H9 (cell line): ENCODE results near the gene CADPS2. TPM values are rescaled to one million over a fixed set of nuclear protein-coding genes. Genes with fewer than 3 reads are reported as not detected.

ENCODE experiments used
- DNase-seq: peaks from one replicate; pipeline ENCODE4 v3.0.0-alpha.2; 2017
- H2AFZ ChIP-seq: one replicate; pipeline ENCODE4 v1.6.1; 2013; ENCODE audit warnings: mild to moderate bottlenecking, low read length, control low read depth, moderate library complexity
- H2AK5ac ChIP-seq: 2 replicates; pipeline ENCODE4 v1.6.1; 2013; ENCODE audit warnings: low read length, control low read depth, mixed read lengths; ENCODE audit not compliant: insufficient read length
- H2BK120ac ChIP-seq: one replicate; pipeline ENCODE4 v1.6.1; 2013; ENCODE audit warnings: low read depth, mild to moderate bottlenecking, low read length, control low read depth, inconsistent platforms; ENCODE audit not compliant: poor library complexity, severe bottlenecking
- H2BK12ac ChIP-seq: 2 replicates; pipeline ENCODE4 v1.6.1; 2013; ENCODE audit warnings: low read length, control low read depth, mixed read lengths, low read depth; ENCODE audit not compliant: insufficient read length
- H2BK15ac ChIP-seq: 2 replicates; pipeline ENCODE4 v1.6.1; 2013; ENCODE audit warnings: low read depth, low read length, control low read depth
- H2BK20ac ChIP-seq: one replicate; pipeline ENCODE4 v1.6.1; 2013; ENCODE audit warnings: low read depth, mild to moderate bottlenecking, low read length, control low read depth, inconsistent platforms; ENCODE audit not compliant: poor library complexity, severe bottlenecking
- H2BK5ac ChIP-seq: 2 replicates; pipeline ENCODE4 v1.6.1; 2013; ENCODE audit warnings: low read length, control low read depth, mixed read lengths; ENCODE audit not compliant: insufficient read length
- H3K14ac ChIP-seq: 2 replicates; pipeline ENCODE4 v1.6.1; 2013; ENCODE audit warnings: low read length, control low read depth; ENCODE audit not compliant: insufficient read depth
- H3K18ac ChIP-seq: 2 replicates; pipeline ENCODE4 v1.6.1; 2013; ENCODE audit warnings: low read depth, mild to moderate bottlenecking, mixed read lengths, low read length, control low read depth; ENCODE audit not compliant: insufficient read length
- H3K23ac ChIP-seq: 2 replicates; pipeline ENCODE4 v1.6.1; 2013; ENCODE audit warnings: low read length, control low read depth, mixed read lengths, low read depth; ENCODE audit not compliant: insufficient read length
- H3K23me2 ChIP-seq: 2 replicates; pipeline ENCODE4 v1.6.1; 2013; ENCODE audit warnings: low read depth, mild to moderate bottlenecking, mixed read lengths, low read length, control low read depth; ENCODE audit not compliant: insufficient read length, poor library complexity, severe bottlenecking
- H3K27ac ChIP-seq: 2 replicates; pipeline ENCODE4 v1.5.1; 2013; ENCODE audit warnings: low read length, control low read depth, mixed read lengths, low read depth; ENCODE audit not compliant: insufficient read length
- H3K27me3 ChIP-seq: 2 replicates; pipeline ENCODE4 v1.6.1; 2013; ENCODE audit warnings: low read length, control low read depth, inconsistent platforms; ENCODE audit not compliant: insufficient read depth
- H3K4ac ChIP-seq: 2 replicates; pipeline ENCODE4 v1.6.1; 2013; ENCODE audit warnings: low read depth, mild to moderate bottlenecking, control low read depth, inconsistent platforms, low read length, moderate library complexity
- H3K4me1 ChIP-seq: 2 replicates; pipeline ENCODE4 v1.6.1; 2013; ENCODE audit warnings: low read length, control low read depth, inconsistent platforms; ENCODE audit not compliant: insufficient read depth
- H3K4me2 ChIP-seq: 2 replicates; pipeline ENCODE4 v1.6.1; 2013; ENCODE audit warnings: low read length, control low read depth, mixed read lengths; ENCODE audit not compliant: insufficient read length, insufficient read depth
- H3K56ac ChIP-seq: 2 replicates; pipeline ENCODE4 v1.6.1; 2013; ENCODE audit warnings: low read depth, mild to moderate bottlenecking, mixed read lengths, low read length, control low read depth; ENCODE audit not compliant: insufficient read length
- H3K79me1 ChIP-seq: 2 replicates; pipeline ENCODE4 v1.6.1; 2013; ENCODE audit warnings: low read depth, mild to moderate bottlenecking, moderate library complexity, low read length, control low read depth, inconsistent platforms; ENCODE audit not compliant: insufficient read depth, poor library complexity, severe bottlenecking
- H3K79me2 ChIP-seq: 2 replicates; pipeline ENCODE4 v1.6.1; 2013; ENCODE audit warnings: low read length, control low read depth, inconsistent platforms; ENCODE audit not compliant: insufficient read depth
- H3K9ac ChIP-seq: 2 replicates; pipeline ENCODE4 v1.6.1; 2013; ENCODE audit warnings: low read length, control low read depth, mixed read lengths; ENCODE audit not compliant: insufficient read length; ENCODE audit errors: extremely low read depth
- H3K9me3 ChIP-seq: one replicate; pipeline ENCODE4 v1.6.1; 2013; ENCODE audit warnings: low read depth, low read length, inconsistent platforms; ENCODE audit not compliant: control insufficient read depth
- H3T11ph ChIP-seq: one replicate; pipeline ENCODE4 v1.6.1; 2013; ENCODE audit warnings: mild to moderate bottlenecking, low read length, control low read depth, inconsistent platforms
- H4K20me1 ChIP-seq: one replicate; pipeline ENCODE4 v1.6.1; 2013; ENCODE audit not compliant: control insufficient read depth, insufficient read length, insufficient read depth
- H4K5ac ChIP-seq: 2 replicates; pipeline ENCODE4 v1.6.1; 2013; ENCODE audit warnings: low read depth, mild to moderate bottlenecking, mixed read lengths, low read length, control low read depth; ENCODE audit not compliant: insufficient read length
- H4K8ac ChIP-seq: replicated peaks from 2 replicates; pipeline ENCODE4 v1.6.1; 2013; ENCODE audit warnings: low read length, control low read depth, mixed read lengths, low read depth; ENCODE audit not compliant: insufficient read length
- H4K91ac ChIP-seq: 2 replicates; pipeline ENCODE4 v1.6.1; 2013; ENCODE audit warnings: low read depth, mild to moderate bottlenecking, moderate library complexity, mixed read lengths, low read length, control low read depth; ENCODE audit not compliant: insufficient read length
- H3K27ac Mint-ChIP-seq, 3 experiments: 2 replicates in 2 of 3; 3 replicates in 1 of 3; pipeline ENCODE4 v1.8.0; 2020 to 2021; ENCODE audit warnings: mixed read lengths in 3 of 3, mild to moderate bottlenecking in 1 of 3, moderate library complexity in 1 of 3
- H3K27me3 Mint-ChIP-seq: 2 replicates; pipeline ENCODE4 v1.8.0; 2021; ENCODE audit warnings: low read depth, mild to moderate bottlenecking, moderate library complexity, mixed read lengths
- H3K36me3 Mint-ChIP-seq, 3 experiments: 2 replicates in 2 of 3; 3 replicates in 1 of 3; pipeline ENCODE4 v1.8.0; 2020 to 2021; ENCODE audit warnings: low read depth in 3 of 3, mixed read lengths in 3 of 3; ENCODE audit not compliant: insufficient read depth in 1 of 3
- H3K4me1 Mint-ChIP-seq, 2 experiments: 2 replicates each; pipeline ENCODE4 v1.8.0; 2020; ENCODE audit warnings: mixed read lengths in 2 of 2
- H3K4me3 Mint-ChIP-seq, 2 experiments: 2 replicates in 1 of 2; 3 replicates in 1 of 2; pipeline ENCODE4 v1.8.0; 2020 to 2021; ENCODE audit warnings: mild to moderate bottlenecking in 2 of 2, mixed read lengths in 2 of 2, moderate library complexity in 1 of 2
- H3K9me3 Mint-ChIP-seq, 2 experiments: 2 replicates in 1 of 2; 3 replicates in 1 of 2; pipeline ENCODE4 v1.8.0; 2020; ENCODE audit warnings: mild to moderate bottlenecking in 2 of 2, mixed read lengths in 2 of 2, moderate library complexity in 1 of 2
- CTCF ChIP-seq: fragments of 200-600 bp; sonication (generic); conservative IDR thresholded peaks from 3 replicates; pipeline ENCODE4 v1.8.0; 2021; ENCODE audit warnings: antibody characterized with exemption, mild to moderate bottlenecking
- WGBS: extraction: QIAGEN DNeasy Blood & Tissue Kit; methylation state at CpG from one replicate; pipeline ENCODE4 v1.1.7; 2013; ENCODE audit warnings: missing lambda C conversion rate, low lambda C conversion rate, mixed read lengths; ENCODE audit not compliant: insufficient read length; ENCODE audit errors: extremely low coverage; 5-methylcytosine and 5-hydroxymethylcytosine counted together
- total RNA-seq: library from RNA; stranded (reverse); gene quantifications from 2 replicates; pipeline ENCODE4 v1.2.1, GENCODE V29; 2021

CADPS2 gene
- total RNA-seq, 1 experiment from 2014 or later, result 7.1 TPM

DNA sequence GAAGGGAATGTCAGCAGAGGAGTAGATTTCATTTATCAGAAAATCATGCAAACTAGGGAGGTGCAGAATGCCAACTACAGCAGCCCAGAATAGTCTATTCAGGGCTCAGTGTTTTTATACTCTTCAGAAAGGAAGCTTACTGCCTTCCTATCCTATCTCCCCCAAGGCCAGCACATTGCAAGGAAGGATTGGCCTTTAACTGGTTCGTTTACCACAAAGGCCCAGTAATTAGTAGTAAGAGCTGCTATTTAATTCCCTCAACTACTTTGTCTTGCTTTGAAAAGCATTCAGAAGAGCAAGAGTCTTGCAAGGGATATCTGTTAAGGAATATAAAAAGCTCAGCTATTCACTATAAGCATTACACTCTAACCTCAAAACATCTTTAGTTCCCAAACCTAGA lies 97.1 kb downstream of the CADPS2 start:
- peaks cover 47 to 53% of the 10 kb centered on the region in 2 experiments for H3K4me1 Mint-ChIP-seq
- WGBS, result no CpG with 5 or more reads among the region's 1 CpG
- H3K9me3 ChIP-seq, result no peaks in the 10 kb centered on the region

More for the DNA sequence above, 97.1 kb downstream of the CADPS2 start:
- H3K9me3 Mint-ChIP-seq, result no peaks in the 10 kb centered on the region; a peak in 1 of 5 replicates
- no peak overlapping the region for H3K4me2 ChIP-seq
- no peak overlapping the region for H3K23ac ChIP-seq
- H3K14ac ChIP-seq, result no peak overlapping the region
- TF ChIP-seq CTCF, result no peak
- H3K27ac Mint-ChIP-seq, result no peak overlapping the region; a peak in 2 of 7 replicates
- no peak overlapping the region for H2BK12ac ChIP-seq
- no peaks in the 10 kb centered on the region for H4K20me1 ChIP-seq
- no peaks in the 10 kb centered on the region for H3K23me2 ChIP-seq
- DNase-seq, result no peak
- no peak overlapping the region for H2BK120ac ChIP-seq
- no peaks in the 10 kb centered on the region; a peak in 1 of 7 replicates for H3K36me3 Mint-ChIP-seq
- peaks cover 5% of the 10 kb centered on the region; the same call in 1 of the 2 replicates for H3K4me1 ChIP-seq
- H3K27me3 Mint-ChIP-seq, result no peaks in the 10 kb centered on the region
- H3T11ph ChIP-seq, result no peak overlapping the region
- H4K91ac ChIP-seq, result no peak overlapping the region
- no peak overlapping the region for H2BK15ac ChIP-seq
- no peak overlapping the region for H2AK5ac ChIP-seq
- no peak overlapping the region for H4K8ac ChIP-seq
- H2AFZ ChIP-seq, result no peak overlapping the region
- H3K79me2 ChIP-seq, result 0 out of 2 replicates have a peak, but pooled peaks cover 2% of the 10 kb centered on the region
- H4K5ac ChIP-seq, result no peak overlapping the region
- H3K27ac ChIP-seq, result no peak overlapping the region
- no peak overlapping the region for H3K4ac ChIP-seq
- no peak overlapping the region for H2BK5ac ChIP-seq
- H3K27me3 ChIP-seq, result no peaks in the 10 kb centered on the region; the same call in 1 of the 2 replicates
- H3K79me1 ChIP-seq, result no peaks in the 10 kb centered on the region
- H3K4me3 Mint-ChIP-seq, result no peak overlapping the region
- H3K56ac ChIP-seq, result no peak overlapping the region
- no peak overlapping the region for H2BK20ac ChIP-seq
- no peak overlapping the region for H3K9ac ChIP-seq
- H3K18ac ChIP-seq, result no peak overlapping the region
